H1 (cell line): Measurements from ENCODE around the gene EIF4E3.

Experiments used
- JUND ChIP-seq: IDR thresholded peaks from 2 replicates; pipeline ENCODE4 v1.6.1; 2011; ENCODE audit warnings: mild to moderate bottlenecking, improper control_type of control experiment, low read length
- POLR2A ChIP-seq, 2 experiments: IDR thresholded peaks; 1 replicate in 1 of 2; 2 replicates in 1 of 2; pipeline ENCODE4 v1.6.1; 2011; ENCODE audit warnings: low read depth in 2 of 2, low read length in 2 of 2, mild to moderate bottlenecking in 2 of 2; ENCODE audit errors: control extremely low read depth in 1 of 2
- RAD21 ChIP-seq, 2 experiments: IDR thresholded peaks in 1 of 2; conservative IDR thresholded peaks in 1 of 2; 2 replicates each; pipeline ENCODE4 v1.6.1; 2011; ENCODE audit warnings: low read depth in 2 of 2, low read length in 2 of 2, improper control_type of control experiment in 1 of 2, inconsistent platforms in 1 of 2, mild to moderate bottlenecking in 1 of 2, moderate library complexity in 1 of 2
- TEAD4 ChIP-seq: IDR thresholded peaks from 2 replicates; pipeline ENCODE4 v1.6.1; 2012; ENCODE audit warnings: low read depth, low read length, inconsistent platforms, mixed read lengths

GRCh38 chr3:71726146-71726545, 944 bp upstream of the EIF4E3 start:
- TF ChIP-seq TEAD4 (no peak), POLR2A (IDR thresholded peaks at IDR 0.05; ENCODE audit: control extremely low read depth in 1 of 2, low read depth in 2 of 2, low read length in 2 of 2) (no peak), JUND (no peak), RAD21 (IDR thresholded peaks at IDR 0.05 in 1 of 2, conservative IDR thresholded peaks at IDR 0.05 in 1 of 2; ENCODE audit: low read depth in 2 of 2, low read length in 2 of 2) (no peak)
